DMS53 (cell line): ENCODE data around the gene KIAA1671.

Experiments
- DNase-seq: peaks from one replicate; lab custom pipeline; 2025; lab: John Stamatoyannopoulos, UW

The KIAA1671 gene

DNA sequence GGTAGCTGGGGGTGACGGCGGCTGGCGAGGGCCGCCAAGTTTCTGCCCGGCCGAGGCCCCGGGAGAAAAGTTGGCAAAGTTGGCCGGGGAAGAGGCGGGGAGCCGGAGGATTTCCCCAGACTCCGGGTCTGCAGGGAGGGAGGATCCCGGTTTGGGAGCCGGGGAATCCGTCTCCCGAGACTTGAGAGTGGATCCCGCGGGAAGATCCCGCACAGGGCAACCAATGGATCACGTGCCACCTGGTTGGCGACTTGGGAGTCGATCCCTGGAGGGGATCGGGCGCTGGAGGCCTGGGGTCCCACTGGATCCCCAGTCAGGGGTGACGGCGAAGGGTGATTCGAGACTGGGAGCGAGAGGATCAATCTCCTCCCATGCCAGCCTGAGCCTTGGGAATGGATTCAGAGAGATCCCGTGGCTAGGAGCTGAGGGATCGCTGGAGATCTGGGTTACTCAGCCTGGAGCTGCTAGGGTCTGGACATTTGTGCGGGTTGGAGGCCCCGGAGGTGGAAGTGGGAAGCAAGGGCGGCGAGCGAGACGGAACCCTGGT, 394 bp downstream of the KIAA1671 start:
- peak; percentile 75 for DNase-seq

DNA sequence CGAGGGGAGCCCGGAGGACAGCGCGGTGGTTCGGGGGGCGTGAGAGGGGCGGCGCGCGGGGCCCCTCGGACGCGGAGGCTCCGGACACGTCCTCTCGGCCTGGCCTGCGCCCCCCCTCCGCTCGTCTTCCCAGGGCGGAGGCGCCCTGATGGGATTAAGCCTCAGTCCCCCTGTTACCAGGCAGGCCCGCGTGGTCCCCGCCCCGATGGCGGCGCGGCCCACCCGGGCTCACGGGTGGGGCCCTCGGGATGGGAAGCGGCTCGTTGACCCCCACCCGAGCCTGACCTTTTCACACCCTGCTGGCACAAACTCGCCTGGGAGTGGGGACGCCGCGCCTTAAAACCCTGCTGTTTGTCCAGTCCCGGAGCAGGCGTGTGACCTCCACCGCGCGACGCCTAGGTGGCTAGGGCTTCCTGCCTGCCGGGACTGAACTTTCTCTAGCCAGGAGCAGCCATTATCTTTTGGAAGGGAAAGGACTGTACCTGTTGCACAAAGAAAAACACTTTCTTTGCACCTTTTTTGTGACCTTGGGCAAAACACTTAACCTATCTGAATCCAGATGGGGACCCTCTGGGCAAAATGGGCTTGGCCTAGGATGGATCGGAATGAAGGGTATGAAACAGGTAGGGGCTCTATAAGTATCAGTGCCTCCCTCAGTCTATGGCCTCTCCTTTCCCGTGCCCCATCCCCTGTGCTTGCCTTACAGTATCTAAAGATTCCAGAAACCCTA, 1.0 kb downstream of the KIAA1671 start:
- peak; percentile 38 for DNase-seq

DNA sequence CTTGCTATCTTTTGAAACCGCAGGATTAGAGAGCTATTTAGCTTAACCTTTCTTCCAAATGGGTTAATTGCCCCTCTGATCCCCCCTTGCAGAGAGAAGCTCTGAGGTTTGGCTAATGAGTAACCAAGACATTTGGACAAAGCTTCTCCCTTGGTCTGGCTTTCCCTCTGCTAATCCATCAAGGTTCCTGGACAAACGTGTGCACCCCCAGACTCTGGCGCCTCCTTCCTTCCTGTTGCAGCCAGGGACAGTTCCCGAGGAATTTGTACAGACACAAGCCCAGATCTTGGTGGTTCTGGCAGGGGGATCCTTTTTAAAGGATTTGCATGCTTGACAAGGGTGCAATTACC, 1.6 kb downstream of the KIAA1671 start:
- DNase-seq = no peak

DNA sequence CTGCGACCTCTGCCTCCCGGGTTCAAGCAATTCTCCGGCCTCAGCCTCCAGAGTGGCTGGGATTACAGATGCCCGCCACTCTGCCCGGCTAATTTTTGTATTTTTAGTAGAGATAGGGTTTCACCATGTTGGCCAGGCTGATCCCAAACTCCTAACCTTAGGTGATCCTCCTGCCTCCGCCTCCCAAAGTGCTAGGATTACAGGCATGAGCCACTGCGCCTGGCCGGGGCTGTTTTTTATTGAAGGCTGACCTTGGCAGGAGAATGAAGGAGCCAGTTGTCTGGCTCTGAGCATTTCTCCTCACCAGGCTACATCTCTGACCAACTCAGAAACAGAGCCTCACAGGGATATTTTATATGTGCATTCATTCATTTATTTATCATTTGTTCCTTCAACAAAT, 2.3 kb downstream of the KIAA1671 start:
- no peak for DNase-seq

DNA sequence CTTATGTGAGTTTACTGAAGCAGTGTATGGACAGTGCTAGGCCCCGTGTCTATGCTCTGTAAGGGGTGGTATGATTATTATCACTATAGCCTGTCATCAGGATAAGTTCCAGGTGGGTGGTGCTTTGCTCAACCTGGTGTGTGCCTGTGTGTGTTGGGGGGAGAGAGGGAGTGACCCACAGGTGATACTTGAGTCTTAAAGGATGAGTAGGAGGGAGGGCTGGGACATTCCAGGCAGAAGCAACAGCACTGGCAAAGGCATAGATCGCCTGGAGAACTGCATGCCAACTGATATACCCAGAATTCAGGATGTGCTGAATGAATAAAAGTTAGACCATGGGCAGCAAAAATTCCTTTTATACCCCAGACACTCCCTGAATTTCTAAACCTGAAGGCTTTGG, 4.5 kb downstream of the KIAA1671 start:
- no peak for DNase-seq

DNA sequence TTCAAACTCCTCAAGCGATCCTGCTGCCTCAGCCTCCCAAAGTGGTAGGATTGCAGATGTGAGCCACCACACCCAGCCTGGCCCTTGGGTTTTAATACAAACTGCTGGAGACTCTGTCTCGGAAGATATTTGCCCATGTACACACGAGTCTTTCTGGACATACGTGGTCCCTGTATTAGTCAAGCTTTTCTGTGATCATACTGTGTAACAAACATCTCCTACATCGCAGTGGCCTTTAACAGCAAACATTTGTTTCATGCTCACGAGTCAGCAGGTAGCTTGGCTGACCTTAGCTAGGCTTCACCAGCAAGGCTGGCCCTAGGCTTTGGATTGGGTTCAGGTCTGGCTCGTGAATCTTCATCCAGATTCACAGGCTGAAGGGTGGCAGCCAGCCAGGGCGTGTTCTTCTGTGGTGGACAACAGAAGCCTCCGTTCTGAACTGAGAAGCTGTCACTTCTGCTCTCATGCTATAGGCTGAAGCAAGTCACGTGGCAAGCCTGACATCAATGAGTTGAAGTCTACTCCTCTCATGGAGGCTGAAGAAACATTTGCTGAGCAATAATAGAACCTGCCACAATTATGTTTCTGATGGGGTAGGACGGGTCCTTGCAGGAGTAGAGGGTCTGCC, 8.8 kb downstream of the KIAA1671 start:
- no peak for DNase-seq

DNA sequence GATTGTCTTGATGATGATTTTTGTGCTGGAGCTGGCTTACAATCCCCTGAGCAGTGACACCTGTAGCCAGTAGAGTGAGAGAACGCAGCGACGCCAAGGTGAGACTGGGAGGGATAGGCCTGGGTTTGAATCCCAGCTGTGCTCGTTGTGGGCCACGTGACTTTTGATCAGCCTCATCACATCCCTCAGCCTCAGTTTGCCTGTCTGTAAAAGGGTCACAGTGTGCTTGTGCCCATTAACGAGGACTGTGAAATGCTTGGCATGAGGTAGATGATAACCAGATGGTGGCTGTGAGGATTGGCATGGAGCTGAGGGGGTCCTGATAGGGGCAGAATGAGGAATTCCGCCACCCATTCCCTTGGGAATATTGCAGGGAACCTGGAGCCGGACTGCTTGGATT, 9.6 kb downstream of the KIAA1671 start:
- no peak for DNase-seq

DNA sequence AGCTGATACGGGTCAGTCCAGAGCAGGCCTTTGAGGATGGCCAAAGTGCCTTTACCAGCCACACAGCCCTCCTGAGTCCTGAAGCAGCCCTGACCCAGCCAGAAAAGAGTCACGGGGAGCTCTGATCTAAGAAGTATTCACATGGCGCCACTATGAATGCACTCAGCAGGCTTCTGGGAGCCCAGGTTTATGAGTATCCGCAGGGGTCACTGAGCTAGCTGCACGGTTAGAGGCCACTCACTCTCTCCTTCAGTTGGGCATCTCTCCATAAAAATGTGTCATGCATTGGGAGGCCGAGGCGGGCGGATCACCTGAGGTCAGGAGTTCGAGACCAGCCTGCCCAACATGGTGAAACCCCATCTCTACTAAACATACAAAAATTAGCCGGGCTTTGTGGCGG, 10.3 kb downstream of the KIAA1671 start:
- DNase-seq = no peak

DNA sequence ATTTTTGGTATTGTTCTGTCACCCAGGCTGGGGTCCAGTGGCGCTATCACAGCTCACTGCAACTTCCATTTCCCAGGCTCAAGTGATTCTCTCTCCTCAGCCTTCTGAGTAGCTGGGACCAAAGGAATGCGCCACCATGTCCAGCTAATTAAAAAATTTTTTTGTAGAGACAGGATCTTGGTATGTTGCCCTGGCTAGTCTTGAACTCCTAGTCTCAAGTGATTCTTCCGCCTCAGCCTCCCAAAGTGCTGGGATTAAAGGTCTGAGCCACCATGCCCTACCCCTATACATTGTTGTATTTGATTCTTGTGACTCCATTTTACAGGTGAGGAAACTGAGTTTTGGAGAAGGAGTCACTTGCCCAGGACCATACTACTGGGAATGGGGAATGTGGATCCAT, 11.9 kb downstream of the KIAA1671 start:
- no peak for DNase-seq

DNA sequence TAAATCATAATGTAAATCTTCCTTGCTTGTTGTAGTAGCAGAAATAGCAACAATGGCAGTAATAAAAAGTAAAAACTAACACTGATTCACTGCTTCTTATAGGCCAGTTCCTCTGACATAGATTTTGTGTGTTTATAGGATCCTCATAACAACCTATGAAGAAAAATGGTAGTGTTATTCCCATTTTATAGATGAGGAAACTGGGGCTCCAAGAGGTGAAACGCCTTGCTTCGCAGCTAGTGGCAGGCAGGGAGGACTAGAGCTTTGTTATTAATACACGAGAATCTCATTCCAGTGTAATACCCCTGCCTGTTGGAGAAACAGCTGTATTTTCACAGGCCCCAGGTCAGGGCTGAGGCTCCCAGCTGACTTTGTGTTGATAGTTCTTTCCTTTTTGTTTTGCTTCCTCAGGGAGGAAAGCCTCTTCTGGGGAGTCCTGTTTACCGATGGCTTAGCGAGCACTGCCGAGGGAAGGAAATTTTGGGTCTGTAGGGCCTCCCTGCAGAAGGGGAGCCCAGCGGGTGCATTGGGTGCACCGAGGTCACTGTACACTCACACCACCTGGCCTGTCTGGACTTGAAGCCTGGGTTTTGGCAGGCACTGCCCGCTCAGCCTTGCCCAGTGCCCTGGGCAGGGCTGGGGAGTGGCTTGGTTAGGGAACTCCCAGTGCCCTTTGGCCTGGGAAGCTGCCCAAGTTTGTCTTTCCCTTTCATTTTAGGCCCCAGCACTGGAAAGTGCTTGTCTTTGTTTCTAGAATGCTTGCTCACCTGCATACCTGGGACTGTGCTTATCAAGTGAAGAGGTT, 13.5 kb downstream of the KIAA1671 start:
- peak; percentile 70 for DNase-seq

DNA sequence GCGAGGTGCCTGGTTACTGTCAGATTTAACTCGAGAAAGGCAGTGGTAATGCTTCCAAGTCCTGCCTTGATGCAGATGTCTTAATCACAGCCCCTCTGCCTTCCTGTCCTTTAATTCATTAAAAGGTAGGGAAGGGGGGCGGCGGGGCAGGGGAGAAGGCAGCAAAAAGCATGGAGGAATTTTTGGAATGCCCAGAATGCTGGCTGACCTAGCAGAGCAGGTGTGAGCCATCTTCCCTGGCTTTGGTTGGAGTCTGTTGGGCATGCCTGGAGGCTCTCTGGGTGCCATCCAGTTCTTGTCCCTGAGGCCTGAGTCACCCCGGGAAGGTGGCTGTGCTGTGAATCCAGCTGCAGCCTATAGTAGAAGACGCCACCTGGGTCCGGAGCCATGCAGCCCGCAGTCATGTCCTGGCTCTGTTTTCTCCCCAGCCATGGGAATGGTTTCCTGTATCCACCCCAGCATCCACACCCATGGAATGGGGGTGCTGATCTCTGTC, 15.6 kb downstream of the KIAA1671 start:
- no peak for DNase-seq

DNA sequence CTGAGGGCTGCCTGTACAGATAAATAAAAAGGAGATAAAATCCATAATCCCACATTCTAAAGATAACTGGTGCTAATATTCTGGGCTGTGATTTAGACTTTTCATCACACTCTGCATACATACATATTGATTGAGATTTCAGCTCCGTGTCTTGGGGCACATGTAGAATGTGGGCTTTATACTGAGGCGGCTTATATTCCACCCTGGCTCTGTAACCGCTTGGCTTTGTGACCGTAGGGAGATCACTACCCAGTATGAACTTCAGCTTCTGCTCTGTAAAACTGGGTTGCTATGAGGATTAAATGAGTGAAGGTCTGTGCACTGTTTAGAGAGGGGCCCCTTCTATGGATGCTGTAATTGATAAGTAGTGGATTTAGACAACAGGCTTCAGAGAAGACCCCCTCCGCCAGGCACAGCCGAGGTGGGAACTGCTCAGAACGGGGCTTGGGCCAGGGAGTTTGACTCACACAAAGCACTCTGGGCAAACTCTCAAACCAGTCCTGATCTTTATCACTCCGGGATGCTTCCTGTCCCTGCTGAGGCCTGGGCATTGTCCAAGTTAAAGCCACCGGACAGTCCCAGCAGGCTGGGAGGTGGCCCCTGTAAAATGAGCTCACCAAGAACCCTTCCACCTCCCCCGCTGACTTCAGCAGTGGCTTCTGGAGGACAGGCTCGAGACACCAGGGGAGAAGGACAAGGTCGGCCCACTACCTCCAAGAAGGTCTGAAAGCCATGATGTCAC, 17.2 kb downstream of the KIAA1671 start:
- no peak for DNase-seq

DNA sequence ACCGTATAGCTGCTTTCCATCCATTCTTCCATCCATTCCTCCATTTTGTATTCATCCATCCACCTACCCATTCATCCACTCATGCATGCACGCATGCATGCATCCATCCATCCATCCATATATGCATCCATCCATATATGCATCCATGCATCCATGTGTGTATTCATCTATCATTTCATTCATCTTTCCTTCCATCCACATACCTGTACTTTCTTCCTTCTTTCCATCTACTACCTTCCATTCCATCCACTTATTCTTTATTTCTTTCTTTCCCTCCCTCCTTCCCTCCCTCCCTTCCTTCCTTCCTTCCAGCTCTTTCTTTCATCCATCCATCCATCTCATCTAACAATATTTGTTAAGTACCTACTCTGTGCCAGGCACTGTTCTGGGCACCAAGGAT, 19.9 kb downstream of the KIAA1671 start:
- no peak for DNase-seq

DNA sequence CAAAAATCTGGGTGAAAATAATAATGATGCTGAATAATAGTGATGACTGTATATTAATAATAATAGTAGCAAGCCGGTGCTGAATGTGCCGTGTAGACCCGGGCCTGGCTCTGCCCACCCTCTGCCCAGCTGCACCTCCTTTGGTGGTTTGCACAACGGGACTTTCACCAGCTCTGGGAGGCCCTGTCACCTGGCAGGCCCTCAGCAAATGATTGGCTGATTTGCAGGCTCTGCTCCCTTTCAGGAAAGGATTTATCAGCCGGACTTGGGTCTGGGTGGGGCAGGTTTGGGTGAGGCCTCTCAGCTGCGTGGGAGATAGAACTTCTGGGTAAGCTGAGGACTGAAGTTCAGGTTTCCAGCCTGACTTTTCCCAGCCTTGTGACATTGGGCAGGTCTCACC, 21.4 kb downstream of the KIAA1671 start:
- no peak for DNase-seq

DNA sequence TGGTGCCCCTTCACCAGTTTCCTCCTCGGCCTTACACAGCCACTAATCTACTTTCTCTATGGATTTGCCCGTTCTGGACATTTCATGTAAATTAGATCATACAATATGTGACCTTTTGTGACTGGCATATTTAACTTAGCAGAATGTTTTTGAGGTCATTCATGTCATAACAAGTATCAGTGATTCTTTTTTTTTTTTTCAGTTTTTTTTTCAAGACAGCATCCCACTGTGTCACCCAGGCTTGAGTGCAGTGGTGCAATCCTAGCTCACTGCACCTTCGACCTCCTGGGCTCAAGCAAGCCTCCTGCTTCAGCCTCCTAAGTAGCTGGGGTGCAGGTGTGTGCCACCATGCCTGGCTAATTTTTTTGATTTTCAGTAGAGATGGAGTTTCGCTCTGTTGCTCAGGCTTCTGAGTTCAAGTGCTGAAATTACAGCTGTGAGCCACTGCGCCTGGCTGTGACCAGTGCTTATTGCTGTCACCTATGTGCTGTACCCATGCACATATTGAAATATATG, 22.7 kb downstream of the KIAA1671 start:
- DNase-seq = no peak

DNA sequence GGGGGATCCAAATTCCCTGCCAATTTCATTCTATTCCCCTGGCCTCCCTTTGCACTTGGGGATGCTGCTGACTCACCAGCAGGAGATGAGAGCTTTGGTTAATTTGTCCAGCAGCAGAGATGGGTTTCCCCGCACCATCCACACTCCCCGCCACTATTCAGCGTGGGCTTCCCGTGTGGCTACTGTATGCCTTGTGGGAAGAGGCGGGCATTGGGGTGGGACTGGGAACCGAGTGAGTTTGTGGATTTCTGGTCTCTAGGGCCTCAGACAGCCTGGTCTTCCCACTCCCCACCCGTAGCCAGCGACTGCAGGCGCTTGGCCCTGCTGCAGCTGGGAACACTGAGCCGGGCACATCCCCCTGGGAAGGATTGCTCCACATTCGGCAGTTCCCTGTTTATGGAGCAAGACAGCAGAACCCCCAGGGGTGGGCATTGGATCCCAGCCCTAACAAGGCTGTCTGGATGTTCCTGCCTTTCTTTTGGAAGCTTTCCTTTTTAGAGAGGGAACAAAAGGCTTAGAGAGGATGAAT, 23.4 kb downstream of the KIAA1671 start:
- no peak for DNase-seq

DNA sequence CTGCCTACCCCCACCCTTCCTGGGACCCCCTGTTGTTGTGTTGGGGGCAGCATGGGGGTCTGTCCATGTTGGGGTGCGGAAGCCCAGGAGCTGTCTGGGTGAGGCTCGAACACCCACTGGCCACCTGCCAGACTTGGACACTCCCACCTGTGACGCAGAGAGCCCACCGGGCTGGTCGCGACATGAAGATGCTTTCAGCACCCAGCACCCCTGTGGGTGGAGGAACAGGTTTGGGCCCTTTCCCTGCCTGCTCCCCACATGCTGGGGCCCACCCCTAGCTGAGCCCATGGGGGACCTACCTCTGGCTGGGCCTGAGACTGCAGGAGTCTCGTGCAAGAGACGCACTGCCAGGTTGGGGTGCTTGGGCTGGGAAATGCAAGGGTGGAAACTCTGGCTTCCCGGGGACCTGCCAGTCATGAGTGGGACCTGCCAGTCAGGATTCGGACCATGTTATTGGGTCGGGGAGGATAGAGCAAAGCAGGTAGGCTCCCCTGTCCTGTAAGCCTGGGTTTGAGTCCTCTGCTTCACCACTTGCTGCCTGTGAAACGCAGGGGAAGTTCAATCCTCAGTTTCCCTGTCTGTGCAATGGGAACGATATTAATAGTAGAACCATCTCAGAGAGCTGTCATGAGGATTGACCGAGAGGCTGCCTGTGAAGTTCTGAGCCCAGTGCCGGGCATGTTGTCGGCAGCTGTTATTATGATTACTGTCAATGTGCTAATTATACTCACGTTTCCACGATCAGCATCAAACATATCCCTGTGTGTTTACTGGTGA, 24.1 kb downstream of the KIAA1671 start:
- no peak for DNase-seq

DNA sequence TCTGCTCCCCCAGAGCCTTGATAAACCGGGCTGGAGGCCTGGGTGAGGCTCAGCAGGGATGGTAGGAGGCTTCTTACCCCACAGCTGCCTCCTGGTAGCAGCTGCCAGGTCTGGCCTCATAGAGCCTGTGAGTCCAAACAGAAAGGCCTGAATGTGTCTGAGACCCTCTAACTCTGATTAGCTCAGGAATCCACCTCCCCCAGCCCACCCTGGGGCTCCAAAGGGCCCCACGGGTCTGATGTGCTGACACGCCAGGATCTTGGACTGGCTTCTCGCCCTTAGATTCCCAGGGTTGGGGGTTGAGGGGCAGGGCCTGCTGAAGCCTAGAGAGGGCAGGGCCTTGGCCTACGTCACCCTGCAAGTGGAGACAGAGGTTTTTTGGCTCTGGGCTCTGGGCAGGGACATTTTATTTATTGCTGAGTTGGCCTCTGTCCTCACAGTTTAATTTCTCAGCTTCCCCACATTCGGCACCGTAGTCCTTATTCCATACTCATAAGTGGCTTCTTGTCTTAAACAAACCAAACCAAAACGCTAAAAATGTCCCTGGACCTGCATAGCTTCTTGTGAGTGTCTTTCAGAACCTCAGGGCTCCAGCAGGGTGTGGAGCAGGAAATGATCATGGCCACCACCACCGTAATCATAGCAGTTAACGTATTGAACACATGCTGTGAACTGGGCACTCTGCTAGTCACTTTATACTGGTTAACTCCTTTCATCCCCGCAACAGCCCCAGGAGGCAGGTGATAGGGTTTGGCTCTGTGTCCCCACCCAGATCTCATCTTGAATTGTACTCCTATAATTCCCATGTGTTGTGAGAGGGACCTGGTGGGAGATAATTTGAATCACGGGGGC, 25.1 kb downstream of the KIAA1671 start:
- DNase-seq = no peak

DNA sequence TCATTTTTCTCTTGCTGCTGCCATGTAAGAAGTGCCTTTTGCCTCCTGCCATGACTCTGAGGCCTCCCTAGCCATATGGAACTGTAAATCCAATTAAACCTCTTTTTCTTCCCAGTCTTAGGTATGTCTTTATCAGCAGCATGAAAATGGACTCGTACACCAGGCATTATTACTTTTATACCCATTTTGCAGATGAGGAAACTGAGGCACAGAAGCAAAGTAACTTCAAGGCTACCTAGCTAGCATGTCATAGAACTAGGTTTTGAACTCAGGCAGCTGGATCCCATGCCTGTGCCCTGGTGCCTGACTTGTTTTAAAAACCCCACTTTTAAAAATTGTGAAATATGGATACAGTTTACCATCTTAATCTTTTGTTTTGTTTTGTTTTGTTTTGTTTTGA, 25.8 kb downstream of the KIAA1671 start:
- DNase-seq = no peak

DNA sequence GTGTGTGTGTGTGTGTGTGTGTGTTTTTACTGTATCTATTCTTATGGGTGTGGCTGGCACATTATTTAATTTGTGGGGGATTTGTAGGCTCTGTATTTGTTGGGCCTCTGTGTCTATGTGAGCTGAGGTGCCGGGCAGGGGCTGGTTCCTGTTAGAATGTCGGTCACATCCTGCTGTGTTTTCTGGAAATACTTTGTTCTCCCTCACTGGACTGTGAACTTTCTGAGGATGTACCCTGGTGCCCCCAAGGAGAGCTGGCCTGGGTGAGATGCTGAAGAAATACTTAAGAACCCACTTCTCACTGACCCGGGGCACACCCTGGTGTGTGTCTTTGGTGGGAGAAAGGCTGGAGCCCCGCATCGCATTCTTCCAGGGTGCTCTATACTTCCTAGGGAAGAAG, 28.6 kb downstream of the KIAA1671 start:
- DNase-seq = no peak
